ENCODE measurements around the gene FLAD1.

- no peak for TF ChIP-seq POLR2AphosphoS5 (IDR thresholded peaks at IDR 0.05; ENCODE audit: insufficient read depth in 1 of 2, low read depth in 1 of 2)
- TF ChIP-seq POLR2A (IDR thresholded peaks at IDR 0.05): no peak
- TF ChIP-seq CTCF (IDR thresholded peaks at IDR 0.05): no peak
These were observed 18.8 kb upstream of the FLAD1 start for GRCh38 chr1:154964359-154964758.
